H9 (cell line): Measurements from ENCODE around the gene DOC2B. TPM values are rescaled to one million over a fixed set of nuclear protein-coding genes. Genes with fewer than 3 reads are reported as not detected.

Experiments used
- DNase-seq: peaks from one replicate; pipeline ENCODE4 v3.0.0-alpha.2; 2017
- H2AFZ ChIP-seq: one replicate; pipeline ENCODE4 v1.6.1; 2013; ENCODE audit warnings: mild to moderate bottlenecking, low read length, control low read depth, moderate library complexity
- H2AK5ac ChIP-seq: 2 replicates; pipeline ENCODE4 v1.6.1; 2013; ENCODE audit warnings: low read length, control low read depth, mixed read lengths; ENCODE audit not compliant: insufficient read length
- H2BK120ac ChIP-seq: one replicate; pipeline ENCODE4 v1.6.1; 2013; ENCODE audit warnings: low read depth, mild to moderate bottlenecking, low read length, control low read depth, inconsistent platforms; ENCODE audit not compliant: poor library complexity, severe bottlenecking
- H2BK12ac ChIP-seq: 2 replicates; pipeline ENCODE4 v1.6.1; 2013; ENCODE audit warnings: low read length, control low read depth, mixed read lengths, low read depth; ENCODE audit not compliant: insufficient read length
- H2BK15ac ChIP-seq: 2 replicates; pipeline ENCODE4 v1.6.1; 2013; ENCODE audit warnings: low read depth, low read length, control low read depth
- H2BK20ac ChIP-seq: one replicate; pipeline ENCODE4 v1.6.1; 2013; ENCODE audit warnings: low read depth, mild to moderate bottlenecking, low read length, control low read depth, inconsistent platforms; ENCODE audit not compliant: poor library complexity, severe bottlenecking
- H2BK5ac ChIP-seq: 2 replicates; pipeline ENCODE4 v1.6.1; 2013; ENCODE audit warnings: low read length, control low read depth, mixed read lengths; ENCODE audit not compliant: insufficient read length
- H3K14ac ChIP-seq: 2 replicates; pipeline ENCODE4 v1.6.1; 2013; ENCODE audit warnings: low read length, control low read depth; ENCODE audit not compliant: insufficient read depth
- H3K18ac ChIP-seq: 2 replicates; pipeline ENCODE4 v1.6.1; 2013; ENCODE audit warnings: low read depth, mild to moderate bottlenecking, mixed read lengths, low read length, control low read depth; ENCODE audit not compliant: insufficient read length
- H3K23ac ChIP-seq: 2 replicates; pipeline ENCODE4 v1.6.1; 2013; ENCODE audit warnings: low read length, control low read depth, mixed read lengths, low read depth; ENCODE audit not compliant: insufficient read length
- H3K23me2 ChIP-seq: 2 replicates; pipeline ENCODE4 v1.6.1; 2013; ENCODE audit warnings: low read depth, mild to moderate bottlenecking, mixed read lengths, low read length, control low read depth; ENCODE audit not compliant: insufficient read length, poor library complexity, severe bottlenecking
- H3K27ac ChIP-seq: 2 replicates; pipeline ENCODE4 v1.5.1; 2013; ENCODE audit warnings: low read length, control low read depth, mixed read lengths, low read depth; ENCODE audit not compliant: insufficient read length
- H3K27me3 ChIP-seq: 2 replicates; pipeline ENCODE4 v1.6.1; 2013; ENCODE audit warnings: low read length, control low read depth, inconsistent platforms; ENCODE audit not compliant: insufficient read depth
- H3K4ac ChIP-seq: 2 replicates; pipeline ENCODE4 v1.6.1; 2013; ENCODE audit warnings: low read depth, mild to moderate bottlenecking, control low read depth, inconsistent platforms, low read length, moderate library complexity
- H3K4me1 ChIP-seq: 2 replicates; pipeline ENCODE4 v1.6.1; 2013; ENCODE audit warnings: low read length, control low read depth, inconsistent platforms; ENCODE audit not compliant: insufficient read depth
- H3K4me2 ChIP-seq: 2 replicates; pipeline ENCODE4 v1.6.1; 2013; ENCODE audit warnings: low read length, control low read depth, mixed read lengths; ENCODE audit not compliant: insufficient read length, insufficient read depth
- H3K56ac ChIP-seq: 2 replicates; pipeline ENCODE4 v1.6.1; 2013; ENCODE audit warnings: low read depth, mild to moderate bottlenecking, mixed read lengths, low read length, control low read depth; ENCODE audit not compliant: insufficient read length
- H3K79me1 ChIP-seq: 2 replicates; pipeline ENCODE4 v1.6.1; 2013; ENCODE audit warnings: low read depth, mild to moderate bottlenecking, moderate library complexity, low read length, control low read depth, inconsistent platforms; ENCODE audit not compliant: insufficient read depth, poor library complexity, severe bottlenecking
- H3K79me2 ChIP-seq: 2 replicates; pipeline ENCODE4 v1.6.1; 2013; ENCODE audit warnings: low read length, control low read depth, inconsistent platforms; ENCODE audit not compliant: insufficient read depth
- H3K9ac ChIP-seq: 2 replicates; pipeline ENCODE4 v1.6.1; 2013; ENCODE audit warnings: low read length, control low read depth, mixed read lengths; ENCODE audit not compliant: insufficient read length; ENCODE audit errors: extremely low read depth
- H3K9me3 ChIP-seq: one replicate; pipeline ENCODE4 v1.6.1; 2013; ENCODE audit warnings: low read depth, low read length, inconsistent platforms; ENCODE audit not compliant: control insufficient read depth
- H3T11ph ChIP-seq: one replicate; pipeline ENCODE4 v1.6.1; 2013; ENCODE audit warnings: mild to moderate bottlenecking, low read length, control low read depth, inconsistent platforms
- H4K20me1 ChIP-seq: one replicate; pipeline ENCODE4 v1.6.1; 2013; ENCODE audit not compliant: control insufficient read depth, insufficient read length, insufficient read depth
- H4K5ac ChIP-seq: 2 replicates; pipeline ENCODE4 v1.6.1; 2013; ENCODE audit warnings: low read depth, mild to moderate bottlenecking, mixed read lengths, low read length, control low read depth; ENCODE audit not compliant: insufficient read length
- H4K8ac ChIP-seq: replicated peaks from 2 replicates; pipeline ENCODE4 v1.6.1; 2013; ENCODE audit warnings: low read length, control low read depth, mixed read lengths, low read depth; ENCODE audit not compliant: insufficient read length
- H4K91ac ChIP-seq: 2 replicates; pipeline ENCODE4 v1.6.1; 2013; ENCODE audit warnings: low read depth, mild to moderate bottlenecking, moderate library complexity, mixed read lengths, low read length, control low read depth; ENCODE audit not compliant: insufficient read length
- H3K27ac Mint-ChIP-seq, 3 experiments: 2 replicates in 2 of 3; 3 replicates in 1 of 3; pipeline ENCODE4 v1.8.0; 2020 to 2021; ENCODE audit warnings: mixed read lengths in 3 of 3, mild to moderate bottlenecking in 1 of 3, moderate library complexity in 1 of 3
- H3K27me3 Mint-ChIP-seq: 2 replicates; pipeline ENCODE4 v1.8.0; 2021; ENCODE audit warnings: low read depth, mild to moderate bottlenecking, moderate library complexity, mixed read lengths
- H3K36me3 Mint-ChIP-seq, 3 experiments: 2 replicates in 2 of 3; 3 replicates in 1 of 3; pipeline ENCODE4 v1.8.0; 2020 to 2021; ENCODE audit warnings: low read depth in 3 of 3, mixed read lengths in 3 of 3; ENCODE audit not compliant: insufficient read depth in 1 of 3
- H3K4me1 Mint-ChIP-seq, 2 experiments: 2 replicates each; pipeline ENCODE4 v1.8.0; 2020; ENCODE audit warnings: mixed read lengths in 2 of 2
- H3K4me3 Mint-ChIP-seq, 2 experiments: 2 replicates in 1 of 2; 3 replicates in 1 of 2; pipeline ENCODE4 v1.8.0; 2020 to 2021; ENCODE audit warnings: mild to moderate bottlenecking in 2 of 2, mixed read lengths in 2 of 2, moderate library complexity in 1 of 2
- H3K9me3 Mint-ChIP-seq, 2 experiments: 2 replicates in 1 of 2; 3 replicates in 1 of 2; pipeline ENCODE4 v1.8.0; 2020; ENCODE audit warnings: mild to moderate bottlenecking in 2 of 2, mixed read lengths in 2 of 2, moderate library complexity in 1 of 2
- CTCF ChIP-seq: fragments of 200-600 bp; sonication (generic); conservative IDR thresholded peaks from 3 replicates; pipeline ENCODE4 v1.8.0; 2021; ENCODE audit warnings: antibody characterized with exemption, mild to moderate bottlenecking
- WGBS: extraction: QIAGEN DNeasy Blood & Tissue Kit; methylation state at CpG from one replicate; pipeline ENCODE4 v1.1.7; 2013; ENCODE audit warnings: missing lambda C conversion rate, low lambda C conversion rate, mixed read lengths; ENCODE audit not compliant: insufficient read length; ENCODE audit errors: extremely low coverage; 5-methylcytosine and 5-hydroxymethylcytosine counted together
- total RNA-seq: library from RNA; stranded (reverse); gene quantifications from 2 replicates; pipeline ENCODE4 v1.2.1, GENCODE V29; 2021

DOC2B gene
- total RNA-seq, 1 experiment from 2014 or later: 2.1 TPM

GRCh38 chr17:207775-208174 lies 26.3 kb upstream of the DOC2B start:
- no peaks in the 10 kb centered on the region for H3K23me2 ChIP-seq
- no peak overlapping the region for H4K91ac ChIP-seq
- no peak overlapping the region for H3T11ph ChIP-seq
- no peak overlapping the region for H2BK12ac ChIP-seq
- no peak overlapping the region for H3K56ac ChIP-seq
- no peak overlapping the region for H3K4me2 ChIP-seq
- H3K27me3 ChIP-seq: no peaks in the 10 kb centered on the region
- H3K79me1 ChIP-seq: no peaks in the 10 kb centered on the region
- H3K4ac ChIP-seq: no peak overlapping the region
- no peak overlapping the region for H3K4me3 Mint-ChIP-seq
- H2BK120ac ChIP-seq: no peak overlapping the region
- H3K27ac Mint-ChIP-seq: no peak overlapping the region
- H2BK5ac ChIP-seq: no peak overlapping the region
- no peak overlapping the region for H2BK15ac ChIP-seq
- no peak overlapping the region for H2AK5ac ChIP-seq
- no peak overlapping the region for H3K14ac ChIP-seq
- peaks cover 7 to 18% of the 10 kb centered on the region in 2 experiments; a peak in 3 of 5 replicates for H3K9me3 Mint-ChIP-seq
- peaks cover 0 to 8% (median 5%) of the 10 kb centered on the region in 3 experiments; a peak in 5 of 7 replicates for H3K36me3 Mint-ChIP-seq
- peaks cover 6% of the 10 kb centered on the region for H3K27me3 Mint-ChIP-seq
- no peak overlapping the region for H3K23ac ChIP-seq
- DNase-seq: no peak
- H3K79me2 ChIP-seq: no peaks in the 10 kb centered on the region
- H3K27ac ChIP-seq: no peak overlapping the region
- TF ChIP-seq CTCF: no peak
- H2AFZ ChIP-seq: no peak overlapping the region
- no peaks in the 10 kb centered on the region for H3K9me3 ChIP-seq
- H3K18ac ChIP-seq: no peak overlapping the region
- no peak overlapping the region for H3K9ac ChIP-seq
- H4K8ac ChIP-seq: no peak overlapping the region
- H4K20me1 ChIP-seq: no peaks in the 10 kb centered on the region
- peaks cover 3 to 12% of the 10 kb centered on the region in 2 experiments; a peak in 3 of 4 replicates for H3K4me1 Mint-ChIP-seq
- WGBS: no CpG with 5 or more reads among the region's 8 CpGs
- no peak overlapping the region for H4K5ac ChIP-seq
- H2BK20ac ChIP-seq: no peak overlapping the region
- H3K4me1 ChIP-seq: no peaks in the 10 kb centered on the region
